NB4 (cell line): ENCODE measurements around the gene CHD6.

ENCODE experiments used
- DNase-seq: peaks from one replicate; pipeline ENCODE4 v3.0.0; 2010; ENCODE audit warnings: low read depth
- H3K4me3 ChIP-seq: one replicate; pipeline ENCODE4 v1.5.1; 2011; ENCODE audit warnings: mild to moderate bottlenecking, low read depth, low read length, moderate library complexity
- MYC ChIP-seq: IDR thresholded peaks from 2 replicates; pipeline ENCODE4 v1.6.1; 2011; ENCODE audit warnings: low read depth, low read length
- POLR2A ChIP-seq: IDR thresholded peaks from 2 replicates; pipeline ENCODE4 v1.6.1; 2011; ENCODE audit warnings: mild to moderate bottlenecking; ENCODE audit not compliant: insufficient read length; ENCODE audit errors: extremely low read depth
- TF ChIP-seq, protein P1 (sequence below): IDR thresholded peaks from one replicate; pipeline ENCODE4 v1.5.1; 2012; ENCODE audit warnings: low read depth, low read length
- TF ChIP-seq, protein P2 (sequence below): IDR thresholded peaks from 2 replicates; pipeline ENCODE4 v1.6.1; 2011; ENCODE audit warnings: low read depth, low read length

Gene CHD6

DNA sequence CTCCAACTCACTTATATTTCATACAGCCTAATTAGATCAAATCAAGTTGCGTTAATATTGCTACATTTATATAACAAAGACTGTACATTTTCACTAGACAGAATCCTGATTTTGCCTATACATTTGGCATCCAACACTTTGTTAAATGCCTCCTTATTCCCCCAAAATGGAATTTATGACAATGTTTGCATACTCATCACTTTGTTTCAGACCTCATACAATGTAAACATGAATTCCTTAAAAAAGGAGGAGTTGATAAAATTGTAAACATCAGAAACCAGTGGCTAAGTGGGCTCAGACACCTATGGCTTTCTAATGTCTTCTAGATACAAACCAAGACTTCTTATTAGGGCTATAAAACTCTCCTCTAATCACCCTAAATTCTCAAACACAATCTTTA lies 87.3 kb downstream of the CHD6 start:
- no peak overlapping the region for H3K4me3 ChIP-seq
- TF ChIP-seq, protein P1, sequence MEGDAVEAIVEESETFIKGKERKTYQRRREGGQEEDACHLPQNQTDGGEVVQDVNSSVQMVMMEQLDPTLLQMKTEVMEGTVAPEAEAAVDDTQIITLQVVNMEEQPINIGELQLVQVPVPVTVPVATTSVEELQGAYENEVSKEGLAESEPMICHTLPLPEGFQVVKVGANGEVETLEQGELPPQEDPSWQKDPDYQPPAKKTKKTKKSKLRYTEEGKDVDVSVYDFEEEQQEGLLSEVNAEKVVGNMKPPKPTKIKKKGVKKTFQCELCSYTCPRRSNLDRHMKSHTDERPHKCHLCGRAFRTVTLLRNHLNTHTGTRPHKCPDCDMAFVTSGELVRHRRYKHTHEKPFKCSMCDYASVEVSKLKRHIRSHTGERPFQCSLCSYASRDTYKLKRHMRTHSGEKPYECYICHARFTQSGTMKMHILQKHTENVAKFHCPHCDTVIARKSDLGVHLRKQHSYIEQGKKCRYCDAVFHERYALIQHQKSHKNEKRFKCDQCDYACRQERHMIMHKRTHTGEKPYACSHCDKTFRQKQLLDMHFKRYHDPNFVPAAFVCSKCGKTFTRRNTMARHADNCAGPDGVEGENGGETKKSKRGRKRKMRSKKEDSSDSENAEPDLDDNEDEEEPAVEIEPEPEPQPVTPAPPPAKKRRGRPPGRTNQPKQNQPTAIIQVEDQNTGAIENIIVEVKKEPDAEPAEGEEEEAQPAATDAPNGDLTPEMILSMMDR, result no peak
- no peak for TF ChIP-seq MYC
- TF ChIP-seq, protein P2, sequence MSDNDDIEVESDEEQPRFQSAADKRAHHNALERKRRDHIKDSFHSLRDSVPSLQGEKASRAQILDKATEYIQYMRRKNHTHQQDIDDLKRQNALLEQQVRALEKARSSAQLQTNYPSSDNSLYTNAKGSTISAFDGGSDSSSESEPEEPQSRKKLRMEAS, result no peak
- no peak for TF ChIP-seq POLR2A
- DNase-seq, result no peak

DNA sequence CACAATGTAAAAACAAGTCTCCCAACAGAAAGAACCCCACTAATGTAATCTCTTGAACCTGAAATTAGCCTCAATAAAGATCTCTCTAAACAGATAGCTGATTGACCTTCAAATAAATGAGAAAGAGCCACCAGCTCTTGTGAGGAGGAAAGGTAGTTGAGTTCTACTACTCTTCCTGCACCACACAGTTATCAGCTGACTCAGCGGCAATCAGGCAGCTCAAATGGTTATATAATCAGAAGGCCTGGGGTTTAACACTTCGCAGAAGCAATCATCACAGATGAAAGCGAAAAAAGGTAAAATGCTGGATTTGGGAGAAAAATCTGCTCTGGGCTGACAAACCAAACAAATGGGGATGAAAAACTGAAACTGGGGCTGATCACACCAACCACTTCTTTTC lies 91.8 kb downstream of the CHD6 start:
- no peak overlapping the region for H3K4me3 ChIP-seq
- TF ChIP-seq, protein P2, result no peak
- no peak for TF ChIP-seq MYC
- TF ChIP-seq, protein P1, result no peak
- no peak for TF ChIP-seq POLR2A
- no peak for DNase-seq

DNA sequence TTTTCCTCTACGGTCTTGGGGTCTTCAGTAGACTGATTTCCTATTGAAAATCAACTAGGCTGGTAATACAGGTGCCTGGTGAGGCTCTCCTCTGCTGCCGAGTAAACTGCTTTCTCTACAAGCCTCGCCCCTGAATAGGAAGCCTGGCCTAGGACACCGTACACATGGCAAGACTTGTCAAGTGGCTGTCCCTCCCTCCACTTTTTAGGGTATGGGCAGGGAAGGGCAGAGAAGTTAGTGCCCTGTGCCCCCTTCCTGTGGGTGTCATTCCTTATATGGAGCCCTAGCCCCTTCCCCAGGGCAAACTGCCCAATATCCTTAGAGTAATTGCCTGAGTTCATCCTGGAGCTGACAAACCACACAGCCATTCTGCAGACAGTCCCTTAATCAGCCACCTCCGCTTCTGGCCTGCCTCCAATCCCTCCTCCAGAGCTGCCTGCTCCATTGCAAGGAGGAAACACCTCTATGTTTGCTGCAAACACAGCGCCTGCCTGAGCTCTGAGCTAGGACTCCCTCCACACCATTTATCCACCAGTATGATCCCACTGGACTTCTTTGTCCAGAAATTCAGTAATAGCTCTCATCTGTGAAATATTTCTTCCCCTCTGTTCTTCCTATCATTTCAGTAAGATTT lies 93.1 kb downstream of the CHD6 start:
- no peak overlapping the region for H3K4me3 ChIP-seq
- TF ChIP-seq, protein P2, result no peak
- TF ChIP-seq POLR2A (no peak), MYC (no peak)
- TF ChIP-seq, protein P1, result no peak
- DNase-seq, result no peak

DNA sequence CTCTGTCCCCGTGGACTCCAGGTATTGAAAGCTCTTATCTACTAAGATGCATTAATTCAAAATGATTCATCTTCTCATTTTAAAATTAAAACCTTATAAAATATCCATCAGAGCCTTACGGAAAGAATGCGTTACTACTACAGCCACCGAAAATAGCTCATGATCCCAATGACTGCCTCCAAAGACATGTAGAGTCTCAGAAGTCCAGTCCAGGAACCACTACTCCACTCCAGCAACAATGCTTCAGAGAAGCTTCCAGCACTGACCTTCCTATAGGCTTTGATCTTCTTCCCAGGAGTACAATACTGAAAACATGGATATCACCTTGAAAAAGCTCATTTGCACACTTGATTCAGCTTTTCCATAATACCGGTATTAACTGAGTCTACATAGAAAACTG lies 94.3 kb downstream of the CHD6 start:
- no peak overlapping the region for H3K4me3 ChIP-seq
- TF ChIP-seq, protein P2, result no peak
- TF ChIP-seq MYC, result no peak
- TF ChIP-seq, protein P1, result no peak
- no peak for TF ChIP-seq POLR2A
- DNase-seq, result no peak

DNA sequence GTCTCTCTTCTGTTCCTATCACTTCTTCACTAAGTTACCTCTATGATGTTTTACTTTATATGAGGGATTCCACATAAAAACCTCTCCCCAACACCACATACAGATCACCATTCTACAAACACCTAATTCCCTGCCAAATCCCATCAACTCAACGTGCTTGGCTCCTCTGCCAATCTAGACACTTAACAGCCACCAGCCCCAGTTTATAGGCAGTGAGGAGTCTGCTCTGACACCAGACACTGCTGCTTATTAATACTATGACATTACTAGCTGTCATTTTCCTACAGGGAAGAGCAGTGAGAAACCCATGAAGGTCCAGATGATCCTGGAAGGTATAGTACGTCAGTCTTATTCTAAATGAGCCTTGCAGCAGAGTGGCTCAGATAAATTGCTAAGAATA lies 104.3 kb downstream of the CHD6 start:
- DNase-seq, result no peak
- no peak overlapping the region for H3K4me3 ChIP-seq
- no peak for TF ChIP-seq POLR2A
- TF ChIP-seq MYC, result no peak
- TF ChIP-seq, protein P2, result no peak
- TF ChIP-seq, protein P1, result no peak
